NCI-H2227 treated with DMSO at 0.1 percent for 48 hours (cell line): Measurements from ENCODE around the gene ELFN1.
A peak's percentile ranks its signal among the peaks of the same experiment; 100 is the strongest.

ENCODE experiments used
- DNase-seq: peaks from one replicate; lab custom pipeline; 2025; lab: John Stamatoyannopoulos, UW

Gene ELFN1

GRCh38 chr7:1741751-1742554 is 71.9 kb downstream of the ELFN1 start:
- no peak for DNase-seq

- DNase-seq = peak; percentile 29
Measured at GRCh38 chr7:1742555-1743303, 72.7 kb downstream of the ELFN1 start.

GRCh38 chr7:1743481-1744230 is 73.6 kb downstream of the ELFN1 start:
- DNase-seq = no peak

- DNase-seq = no peak
Measured at GRCh38 chr7:1744296-1745017, 74.4 kb downstream of the ELFN1 start.

GRCh38 chr7:1745018-1745532 is 75.0 kb downstream of the ELFN1 start:
- DNase-seq = no peak

- DNase-seq = no peak
Measured at GRCh38 chr7:1745576-1746490, 75.8 kb downstream of the ELFN1 start.

- no peak for DNase-seq
Measured at GRCh38 chr7:1746491-1746975, 76.5 kb downstream of the ELFN1 start.

- DNase-seq = no peak
Measured at GRCh38 chr7:1747004-1747801, 77.1 kb downstream of the ELFN1 start.

GRCh38 chr7:1748076-1748838 is 78.2 kb downstream of the ELFN1 start:
- DNase-seq = no peak

GRCh38 chr7:1748839-1749173 is 78.7 kb downstream of the ELFN1 start:
- DNase-seq = no peak

GRCh38 chr7:1749351-1749863 is 79.3 kb downstream of the ELFN1 start:
- DNase-seq = no peak

GRCh38 chr7:1749864-1750466 is 79.9 kb downstream of the ELFN1 start:
- no peak for DNase-seq

- no peak for DNase-seq
Measured at GRCh38 chr7:1750541-1751021, 80.5 kb downstream of the ELFN1 start.

GRCh38 chr7:1752111-1752510 is 82.0 kb downstream of the ELFN1 start:
- DNase-seq = no peak

GRCh38 chr7:1752771-1753563 is 82.9 kb downstream of the ELFN1 start:
- no peak for DNase-seq

- DNase-seq = no peak
Measured at GRCh38 chr7:1753564-1753867, 83.4 kb downstream of the ELFN1 start.

- no peak for DNase-seq
Measured at GRCh38 chr7:1754345-1754908, 84.3 kb downstream of the ELFN1 start.
